HepG2 (cell line): ENCODE measurements around the gene TUBB. TPM values are rescaled to one million over a fixed set of nuclear protein-coding genes. Genes with fewer than 3 reads are reported as not detected.

Source experiments
- ATAC-seq: fragments of 200-7000 bp; cut with Tn5 transposase; 3 replicates; pipeline ENCODE4 v1.9.1; 2020; ENCODE audit warnings: mild to moderate bottlenecking, moderate library complexity
- BruUV-seq: library from RNA; stranded (reverse); fragments of 400-500 nt; replicated peaks from 2 replicates; lab custom pipeline; 2021; lab: Mats Ljungman, UMichigan
- CTCF ChIA-PET: fragments of 300-600 bp; formaldehyde crosslinking; extraction: SDS; loops from one replicate; lab custom pipeline; 2021; ENCODE audit warnings: low total read pairs, inconsistent platforms, low intra/inter-chr PET ratio; lab: Yijun Ruan, JAX
- POLR2A ChIA-PET: fragments of 350-600 bp; sonication (Branson Sonifier 250); formaldehyde crosslinking; loops from one replicate; lab custom pipeline; 2020; ENCODE audit warnings: antibody characterized with exemption, inconsistent platforms; lab: Yijun Ruan, JAX
- DNase-seq: peaks from one replicate; pipeline ENCODE4 v3.0.0-alpha.2; 2015; ENCODE audit warnings: low spot score
- FAIRE-seq: peaks from 3 replicates; lab custom pipeline; 2011; peaks lifted over from hg19 to GRCh38; lab: Jason Lieb, UNC
- H2AFZ ChIP-seq: one replicate; pipeline ENCODE4 v1.6.1; 2011; ENCODE audit warnings: low read length, inconsistent platforms
- H3K27ac ChIP-seq: fragments of 300-600 bp; 3 replicates; pipeline ENCODE4 v1.8.0; 2011; ENCODE audit warnings: mixed run types, mild to moderate bottlenecking, mixed read lengths, low read length, inconsistent platforms; ENCODE audit not compliant: insufficient read depth; ENCODE audit errors: extremely low read length
- H3K27me3 ChIP-seq, 2 experiments: fragments of 200-600 bp in 1 of 2; 2 replicates in 1 of 2; 3 replicates in 1 of 2; pipeline versions ENCODE4 v1.6.0 to v1.8.0; 2011; ENCODE audit warnings: low read length in 2 of 2, mild to moderate bottlenecking in 2 of 2, moderate library complexity in 2 of 2, inconsistent platforms in 1 of 2; ENCODE audit not compliant: insufficient read depth in 2 of 2, control insufficient read depth in 1 of 2
- H3K36me3 ChIP-seq, 2 experiments: fragments of 200-600 bp in 1 of 2; replicated peaks in 1 of 2; 2 replicates in 1 of 2; 3 replicates in 1 of 2; pipeline versions ENCODE4 v1.5.1 to v1.8.0; 2011; ENCODE audit warnings: low read length in 2 of 2, inconsistent platforms in 1 of 2; ENCODE audit not compliant: insufficient read depth in 2 of 2, control insufficient read depth in 1 of 2
- H3K4me1 ChIP-seq: 2 replicates; pipeline ENCODE4 v1.5.1; 2012; ENCODE audit warnings: low read length, inconsistent platforms; ENCODE audit not compliant: insufficient read depth
- H3K4me2 ChIP-seq: 2 replicates; pipeline ENCODE4 v1.6.0; 2011; ENCODE audit warnings: low read depth, low read length, inconsistent platforms
- H3K4me3 ChIP-seq, 3 experiments: fragments of 200-600 bp in 1 of 3; sonication (generic), shearing (Covaris generic) in 1 of 3; replicated peaks in 1 of 3; 2 replicates each; pipeline ENCODE4 v1.5.1; 2011 to 2016; ENCODE audit warnings: low read length in 3 of 3, inconsistent platforms in 2 of 3, low read depth in 2 of 3, mild to moderate bottlenecking in 2 of 3, control low read depth in 1 of 3, mixed read lengths in 1 of 3; ENCODE audit not compliant: insufficient read depth in 1 of 3
- H3K79me2 ChIP-seq: one replicate; pipeline ENCODE4 v1.6.1; 2011; ENCODE audit warnings: low read length, inconsistent platforms; ENCODE audit not compliant: insufficient read depth
- H3K9ac ChIP-seq: 2 replicates; pipeline ENCODE4 v1.6.0; 2011; ENCODE audit warnings: mild to moderate bottlenecking, low read depth, low read length, inconsistent platforms; ENCODE audit not compliant: insufficient read depth
- H3K9me3 ChIP-seq: 2 replicates; pipeline ENCODE4 v1.5.1; 2012; ENCODE audit warnings: mild to moderate bottlenecking, low read length
- H4K20me1 ChIP-seq: 2 replicates; pipeline ENCODE4 v1.6.0; 2011; ENCODE audit warnings: inconsistent platforms, mild to moderate bottlenecking, low read length, moderate library complexity; ENCODE audit not compliant: insufficient read depth
- ESRRA ChIP-seq: sonication (generic); formaldehyde crosslinking; IDR thresholded peaks from 2 replicates; pipeline ENCODE4 v1.5.1; 2020; ENCODE audit warnings: mild to moderate bottlenecking, low read depth, missing genetic modification reagents
- ETV5 ChIP-seq: IDR thresholded peaks from 2 replicates; pipeline ENCODE4 v1.6.1; 2018; ENCODE audit warnings: missing biosample characterization, missing genetic modification reagents, inconsistent platforms, borderline replicate concordance
- MIXL1 ChIP-seq: IDR thresholded peaks from 2 replicates; pipeline ENCODE4 v1.6.1; 2016
- MZF1 ChIP-seq: sonication (generic); formaldehyde crosslinking; IDR thresholded peaks from 2 replicates; pipeline ENCODE4 v1.8.1; 2023; ENCODE audit warnings: mild to moderate bottlenecking, missing genetic modification reagents, borderline replicate concordance
- NFIC ChIP-seq: IDR thresholded peaks from 2 replicates; pipeline ENCODE4 v1.6.1; 2012; ENCODE audit warnings: mild to moderate bottlenecking, low read length, inconsistent platforms
- NFKBIZ ChIP-seq: IDR thresholded peaks from 2 replicates; pipeline ENCODE4 v1.6.1; 2018; ENCODE audit warnings: missing genetic modification reagents, missing compliant biosample characterization
- NPAS2 ChIP-seq: sonication (generic); formaldehyde crosslinking; IDR thresholded peaks from 2 replicates; pipeline ENCODE4 v1.8.0; 2022; ENCODE audit warnings: mild to moderate bottlenecking, missing genetic modification reagents, borderline replicate concordance
- RFX5 ChIP-seq: IDR thresholded peaks from 2 replicates; pipeline ENCODE4 v1.6.1; 2011; ENCODE audit warnings: low read depth, low read length, improper control_type of control experiment
- SOX5 ChIP-seq: IDR thresholded peaks from 2 replicates; pipeline ENCODE4 v1.6.1; 2016; ENCODE audit warnings: borderline replicate concordance
- ZNF691 ChIP-seq: sonication (generic); formaldehyde crosslinking; IDR thresholded peaks from 2 replicates; pipeline ENCODE4 v1.4.0; 2020; ENCODE audit warnings: missing genetic modification reagents, low read depth, mild to moderate bottlenecking, borderline replicate concordance
- ZNF775 ChIP-seq: sonication (generic); formaldehyde crosslinking; IDR thresholded peaks from 2 replicates; pipeline ENCODE4 v1.4.0; 2020; ENCODE audit warnings: missing genetic modification reagents, mild to moderate bottlenecking, moderate library complexity, borderline replicate concordance
- WGBS: methylation state at CpG from one replicate; pipeline ENCODE4 v1.1.6; 2017; ENCODE audit warnings: low lambda C conversion rate; 5-methylcytosine and 5-hydroxymethylcytosine counted together
- in situ Hi-C: cut with HindIII; loops from 2 replicates; pipeline ENCODE4 v1.10.0; 2017; ENCODE audit warnings: low pct_unique_long_range_greater_than_20kb; ENCODE audit not compliant: extremely low pct_ligation_motif_present
- intact Hi-C: fragments of 100-400 bp; cut with micrococcal nuclease; formaldehyde crosslinking; loops from one replicate; pipeline ENCODE4 v1.10.0; 2022; ENCODE audit not compliant: unreplicated experiment
- polyA plus RNA-seq, 8 experiments: library from polyadenylated mRNA; depleted of rRNA in 3 of 8; stranded (reverse) in 7 of 8; unstranded in 1 of 8; fragments of >200 nt; fragmentation: Illumina TruSeq in 4 of 8; extraction: Trizol in 4 of 8; gene quantifications; 2 replicates each; pipeline versions ENCODE4 v1.2.1 to v1.2.3, GENCODE V29; 2011 to 2016; ENCODE audit warnings: low read depth in 4 of 8, missing spikeins in 1 of 8, mixed read lengths in 1 of 8; ENCODE audit not compliant: insufficient read depth in 1 of 8
- total RNA-seq, 5 experiments: library from RNA; depleted of rRNA; stranded (reverse); fragments of >200 nt; fragmentation: Illumina TruSeq; extraction: Trizol; gene quantifications; 2 replicates each; pipeline ENCODE4 v1.2.3, GENCODE V29; 2016; ENCODE audit warnings: low read depth in 1 of 5
- TF ChIP-seq, protein P1 (sequence below): IDR thresholded peaks from 2 replicates; pipeline ENCODE4 v1.6.1; 2016; ENCODE audit warnings: missing biosample characterization, missing genetic modification reagents, low read depth
- TF ChIP-seq, protein P2 (sequence below): sonication (generic); formaldehyde crosslinking; IDR thresholded peaks from 2 replicates; pipeline ENCODE4 v1.8.0; 2022; ENCODE audit warnings: missing genetic modification reagents, mild to moderate bottlenecking, inconsistent platforms, borderline replicate concordance
- TF ChIP-seq, protein P3 (sequence below): sonication (generic); formaldehyde crosslinking; IDR thresholded peaks from 2 replicates; pipeline ENCODE4 v1.8.0; 2023; ENCODE audit warnings: mild to moderate bottlenecking, missing genetic modification reagents
- TF ChIP-seq, protein P4 (sequence below): sonication (generic); formaldehyde crosslinking; IDR thresholded peaks from 2 replicates; pipeline ENCODE4 v1.8.0; 2022; ENCODE audit warnings: mild to moderate bottlenecking, missing genetic modification reagents; ENCODE audit not compliant: insufficient replicate concordance

The TUBB gene
- total and polyA plus RNA-seq, 2 of the 13 experiments (the other 11 are each of a cell fraction or from before 2014, with no cell fraction given), result 911 to 1,163 TPM

DNA sequence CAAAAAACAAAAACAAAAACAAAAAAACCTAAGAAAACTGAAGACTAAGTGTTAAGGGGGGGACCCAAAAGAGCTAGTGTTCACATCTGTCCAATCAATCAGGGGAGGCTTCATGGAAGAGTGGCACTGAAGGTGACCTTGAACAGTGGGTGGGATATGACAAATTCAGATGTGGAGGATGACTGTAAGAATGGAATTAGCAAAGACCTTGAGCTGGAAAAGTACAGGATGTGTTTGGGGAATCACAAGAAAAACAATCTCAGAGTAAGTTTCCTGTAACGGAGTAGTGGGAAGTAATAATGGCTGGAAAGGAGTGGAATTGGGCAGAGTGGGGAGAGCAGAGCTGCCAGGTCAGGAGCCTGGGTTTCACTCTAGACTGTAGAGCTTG lies 27.1 kb downstream of the TUBB start (continued):
- TF ChIP-seq SOX5 (CRISPR knock-in tag) (peak; percentile 52; the same call in 1 of the 2 replicates), ZNF775 (no peak), MZF1 (CRISPR knock-in tag) (0 out of 2 replicates have a peak, but pooled peaks have one; percentile 64), ESRRA (CRISPR knock-in tag) (peak; percentile 72; the same call in 1 of the 2 replicates), ZNF691 (CRISPR knock-in tag) (no peak), MIXL1 (CRISPR knock-in tag) (peak; percentile 59)
- TF ChIP-seq, protein P1, sequence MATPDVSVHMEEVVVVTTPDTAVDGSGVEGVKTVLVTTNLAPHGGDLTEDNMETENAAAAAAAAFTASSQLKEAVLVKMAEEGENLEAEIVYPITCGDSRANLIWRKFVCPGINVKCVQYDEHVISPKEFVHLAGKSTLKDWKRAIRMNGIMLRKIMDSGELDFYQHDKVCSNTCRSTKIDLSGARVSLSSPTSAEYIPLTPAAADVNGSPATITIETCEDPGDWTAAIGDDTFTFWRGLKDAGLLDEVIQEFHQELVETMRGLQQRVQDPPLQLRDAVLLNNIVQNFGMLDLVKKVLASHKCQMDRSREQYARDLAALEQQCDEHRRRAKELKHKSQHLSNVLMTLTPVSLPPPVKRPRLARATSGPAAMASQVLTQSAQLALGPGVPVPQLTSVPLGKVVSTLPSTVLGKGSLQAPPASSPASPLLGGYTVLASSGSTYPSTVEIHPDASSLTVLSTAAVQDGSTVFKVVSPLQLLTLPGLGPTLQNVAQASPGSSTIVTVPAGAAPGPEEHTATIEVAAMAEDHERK (CRISPR knock-in tag), result no peak
- TF ChIP-seq, all 625 proteins: peak for 38

DNA sequence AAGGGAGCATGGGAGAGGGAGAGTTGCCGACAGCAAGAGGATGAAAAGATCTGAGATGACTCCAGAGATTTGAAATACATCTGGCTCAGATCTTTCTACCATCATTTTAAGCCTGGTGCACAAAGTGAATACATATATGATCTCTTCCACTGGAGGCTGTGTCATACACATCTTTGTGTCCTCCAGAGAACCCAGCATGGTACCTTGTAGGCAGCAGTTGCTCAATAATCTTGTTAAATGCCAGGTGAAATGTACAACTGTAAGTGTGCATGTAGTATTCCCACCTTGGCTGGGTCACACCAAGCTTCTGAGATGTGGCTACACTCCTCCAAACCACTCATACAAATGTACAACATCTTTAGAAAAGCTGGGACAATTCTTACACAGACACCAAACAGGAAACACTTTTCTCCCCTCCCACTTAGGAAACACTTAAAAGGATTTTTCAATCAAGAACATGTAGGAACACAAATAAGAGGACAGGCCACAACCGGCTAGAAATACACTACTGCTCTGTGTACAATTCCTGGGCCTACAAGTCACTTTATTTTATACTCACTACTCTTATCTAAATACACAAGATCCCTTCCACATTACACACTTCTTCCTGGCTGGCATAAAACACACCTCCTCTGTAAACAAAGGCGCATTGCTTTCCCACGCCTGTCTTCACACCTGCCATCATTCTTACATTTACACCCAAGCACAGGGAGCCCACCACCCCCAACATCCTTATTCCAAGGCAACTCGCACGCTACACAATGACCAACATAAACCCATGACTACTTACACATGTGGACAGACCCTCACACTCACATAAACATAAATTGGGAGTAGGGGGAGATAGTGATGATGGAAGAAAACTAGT lies 28.0 kb downstream of the TUBB start:
- ChIA-PET POLR2A (interaction anchor here (0.9 to 16.9 kb wide), 17 partner anchors 9 to 166 kb away, joined by 3 to 414 read pairs (median 6); partner anchors contain the start of genes MDC1 and VARS2), CTCF (no interaction called here)
- Histone ChIP-seq H3K79me2 (peaks cover 14% of the 10 kb centered on the region), H2AFZ (no peak overlapping the region), H3K36me3 (no peaks in the 10 kb centered on the region; a peak in 1 of 5 replicates), H3K4me3 (peak overlapping the region; percentile 22 to 62 (median 36)), H3K4me2 (peak overlapping the region; percentile 92), H3K9me3 (no peaks in the 10 kb centered on the region), H3K4me1 (peaks cover 85% of the 10 kb centered on the region), H3K27ac (peak overlapping the region; percentile 76), H4K20me1 (peaks cover 12% of the 10 kb centered on the region), H3K27me3 (no peaks in the 10 kb centered on the region; a peak in 1 of 5 replicates), H3K9ac (peak overlapping the region; percentile 66)
- WGBS, result 67% methylated on average over 6 of the region's 6 CpGs
- FAIRE-seq (no peak), DNase-seq (no peak), ATAC-seq (no peak)
- in situ Hi-C loops, result no loop called here
- intact Hi-C loops, result no loop called here
- no TSS peak for BruUV-seq
- no peak for TF ChIP-seq NPAS2
- TF ChIP-seq RFX5, result no peak
- TF ChIP-seq, protein P2, sequence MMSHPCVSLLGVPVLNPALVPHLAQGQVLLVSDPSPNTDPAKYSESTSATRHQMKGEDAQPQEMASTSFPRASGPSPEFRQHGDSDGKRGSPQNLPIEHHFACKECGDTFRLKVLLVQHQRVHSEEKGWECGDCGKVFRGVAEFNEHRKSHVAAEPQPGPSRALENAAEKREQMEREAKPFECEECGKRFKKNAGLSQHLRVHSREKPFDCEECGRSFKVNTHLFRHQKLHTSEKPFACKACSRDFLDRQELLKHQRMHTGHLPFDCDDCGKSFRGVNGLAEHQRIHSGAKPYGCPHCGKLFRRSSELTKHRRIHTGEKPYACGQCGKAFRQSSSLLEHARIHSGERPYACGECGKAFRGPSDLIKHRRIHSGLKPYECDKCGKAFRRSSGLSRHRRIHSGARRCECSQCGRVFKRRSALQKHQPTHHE (CRISPR knock-in tag), result 0 out of 2 replicates have a peak, but pooled peaks have one; percentile 14
- TF ChIP-seq ETV5 (CRISPR knock-in tag), result 0 out of 2 replicates have a peak, but pooled peaks have one; percentile 12
- TF ChIP-seq, protein P3, sequence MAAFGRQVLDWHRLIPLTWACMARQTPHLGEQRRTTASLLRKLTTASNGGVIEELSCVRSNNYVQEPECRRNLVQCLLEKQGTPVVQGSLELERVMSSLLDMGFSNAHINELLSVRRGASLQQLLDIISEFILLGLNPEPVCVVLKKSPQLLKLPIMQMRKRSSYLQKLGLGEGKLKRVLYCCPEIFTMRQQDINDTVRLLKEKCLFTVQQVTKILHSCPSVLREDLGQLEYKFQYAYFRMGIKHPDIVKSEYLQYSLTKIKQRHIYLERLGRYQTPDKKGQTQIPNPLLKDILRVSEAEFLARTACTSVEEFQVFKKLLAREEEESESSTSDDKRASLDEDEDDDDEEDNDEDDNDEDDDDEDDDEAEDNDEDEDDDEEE, result 0 out of 2 replicates have a peak, but pooled peaks have one; percentile 39
- peak; percentile 9; the same call in 1 of the 2 replicates for TF ChIP-seq NFIC
- TF ChIP-seq, protein P4, sequence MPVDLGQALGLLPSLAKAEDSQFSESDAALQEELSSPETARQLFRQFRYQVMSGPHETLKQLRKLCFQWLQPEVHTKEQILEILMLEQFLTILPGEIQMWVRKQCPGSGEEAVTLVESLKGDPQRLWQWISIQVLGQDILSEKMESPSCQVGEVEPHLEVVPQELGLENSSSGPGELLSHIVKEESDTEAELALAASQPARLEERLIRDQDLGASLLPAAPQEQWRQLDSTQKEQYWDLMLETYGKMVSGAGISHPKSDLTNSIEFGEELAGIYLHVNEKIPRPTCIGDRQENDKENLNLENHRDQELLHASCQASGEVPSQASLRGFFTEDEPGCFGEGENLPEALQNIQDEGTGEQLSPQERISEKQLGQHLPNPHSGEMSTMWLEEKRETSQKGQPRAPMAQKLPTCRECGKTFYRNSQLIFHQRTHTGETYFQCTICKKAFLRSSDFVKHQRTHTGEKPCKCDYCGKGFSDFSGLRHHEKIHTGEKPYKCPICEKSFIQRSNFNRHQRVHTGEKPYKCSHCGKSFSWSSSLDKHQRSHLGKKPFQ (CRISPR knock-in tag), result peak; percentile 89
- no peak for TF ChIP-seq NFKBIZ
